HepG2 (cell line): ENCODE results near the gene ALPK3. TPM values are rescaled to one million over a fixed set of nuclear protein-coding genes. Genes with fewer than 3 reads are reported as not detected.

Experiments
- BHLHE40 ChIP-seq: IDR thresholded peaks from 2 replicates; pipeline ENCODE4 v1.6.1; 2011; ENCODE audit warnings: low read length, improper control_type of control experiment
- MAZ ChIP-seq, 2 experiments: sonication (generic) in 1 of 2; formaldehyde crosslinking in 1 of 2; IDR thresholded peaks; 2 replicates each; pipeline versions ENCODE4 v1.5.0 to v1.6.1; 2012 to 2020; ENCODE audit warnings: low read depth in 2 of 2, mild to moderate bottlenecking in 2 of 2, borderline replicate concordance in 1 of 2, improper control_type of control experiment in 1 of 2, low read length in 1 of 2, missing genetic modification reagents in 1 of 2, moderate library complexity in 1 of 2
- RXRB ChIP-seq: IDR thresholded peaks from 2 replicates; pipeline ENCODE4 v1.6.1; 2016; ENCODE audit warnings: borderline replicate concordance, missing genetic modification reagents, missing compliant biosample characterization
- SIN3A ChIP-seq: IDR thresholded peaks from 2 replicates; pipeline ENCODE4 v1.6.1; 2011; ENCODE audit warnings: low read depth, mild to moderate bottlenecking, control low read depth, low read length, borderline replicate concordance
- SOX5 ChIP-seq: IDR thresholded peaks from 2 replicates; pipeline ENCODE4 v1.6.1; 2016; ENCODE audit warnings: borderline replicate concordance
- SP5 ChIP-seq: IDR thresholded peaks from 2 replicates; pipeline ENCODE4 v1.6.1; 2016; ENCODE audit warnings: low read depth, borderline replicate concordance
- ZNF484 ChIP-seq: sonication (generic); formaldehyde crosslinking; IDR thresholded peaks from 2 replicates; pipeline ENCODE4 v1.5.1; 2020; ENCODE audit warnings: mild to moderate bottlenecking, low read depth, missing genetic modification reagents, borderline replicate concordance
- ZNF598 ChIP-seq: sonication (generic); formaldehyde crosslinking; IDR thresholded peaks from 2 replicates; pipeline ENCODE4 v1.5.1; 2020; ENCODE audit warnings: mild to moderate bottlenecking, missing genetic modification reagents, borderline replicate concordance
- polyA plus RNA-seq, 8 experiments: library from polyadenylated mRNA; depleted of rRNA in 3 of 8; stranded (reverse) in 7 of 8; unstranded in 1 of 8; fragments of >200 nt; fragmentation: Illumina TruSeq in 4 of 8; extraction: Trizol in 4 of 8; gene quantifications; 2 replicates each; pipeline versions ENCODE4 v1.2.1 to v1.2.3, GENCODE V29; 2011 to 2016; ENCODE audit warnings: low read depth in 4 of 8, missing spikeins in 1 of 8, mixed read lengths in 1 of 8; ENCODE audit not compliant: insufficient read depth in 1 of 8
- total RNA-seq, 5 experiments: library from RNA; depleted of rRNA; stranded (reverse); fragments of >200 nt; fragmentation: Illumina TruSeq; extraction: Trizol; gene quantifications; 2 replicates each; pipeline ENCODE4 v1.2.3, GENCODE V29; 2016; ENCODE audit warnings: low read depth in 1 of 5
- TF ChIP-seq, protein P1 (sequence below): IDR thresholded peaks from 2 replicates; pipeline ENCODE4 v1.6.1; 2016; ENCODE audit warnings: low read depth
- TF ChIP-seq, protein P2 (sequence below): sonication (generic); formaldehyde crosslinking; IDR thresholded peaks from 2 replicates; pipeline ENCODE4 v1.4.0; 2020; ENCODE audit warnings: missing genetic modification reagents, borderline replicate concordance
- TF ChIP-seq, protein P3 (sequence below): sonication (generic); formaldehyde crosslinking; IDR thresholded peaks from 2 replicates; pipeline ENCODE4 v1.4.0; 2020; ENCODE audit warnings: missing genetic modification reagents, mild to moderate bottlenecking, borderline replicate concordance
- TF ChIP-seq, protein P4 (sequence below): sonication (generic); formaldehyde crosslinking; IDR thresholded peaks from 2 replicates; pipeline ENCODE4 v1.4.0; 2020; ENCODE audit warnings: missing genetic modification reagents
- TF ChIP-seq, protein P5 (sequence below): sonication (generic); formaldehyde crosslinking; IDR thresholded peaks from 2 replicates; pipeline ENCODE4 v1.4.0; 2020; ENCODE audit warnings: missing genetic modification reagents
- TF ChIP-seq, protein P6 (sequence below): sonication (generic); formaldehyde crosslinking; IDR thresholded peaks from 2 replicates; pipeline ENCODE4 v1.4.0; 2020; ENCODE audit warnings: missing genetic modification reagents, low read depth, mild to moderate bottlenecking, borderline replicate concordance

ALPK3 gene
- total and polyA plus RNA-seq, 2 of the 13 experiments (the other 11 are each of a cell fraction or from before 2014, with no cell fraction given): 0.04 to 0.42 TPM

DNA sequence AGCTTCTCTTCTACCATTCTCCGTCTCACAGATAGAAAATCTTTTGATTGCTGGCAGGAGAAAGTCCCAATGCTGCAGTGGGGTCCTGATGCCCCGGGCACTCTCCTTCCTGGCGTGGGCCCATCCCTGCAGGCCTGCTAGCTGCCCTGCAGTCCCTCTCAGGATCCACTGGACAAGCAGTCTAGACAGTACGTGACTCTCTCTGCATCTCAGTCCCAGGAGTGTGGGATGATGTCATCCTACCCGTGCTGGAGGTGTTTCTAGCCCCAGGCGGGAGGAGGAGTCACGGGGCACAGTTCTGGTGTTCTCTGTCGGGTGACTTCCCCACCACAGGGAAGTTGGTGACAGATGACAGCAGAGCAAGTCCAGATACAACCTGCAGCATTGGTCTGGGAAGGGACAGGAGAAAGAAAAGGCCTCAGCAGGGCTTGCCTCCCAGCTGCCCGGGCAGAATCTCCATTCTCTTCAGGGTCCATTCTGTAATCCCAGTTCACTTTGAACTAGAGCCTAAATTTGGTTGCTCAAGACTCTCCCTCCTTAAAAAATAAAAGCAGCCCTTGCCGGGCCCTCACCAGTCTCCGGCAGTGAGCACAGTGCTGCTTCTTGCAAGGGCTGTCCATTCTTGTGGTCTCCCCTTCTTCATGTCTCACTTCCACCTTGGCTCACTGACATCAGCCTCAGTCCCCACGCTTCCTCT, 97.9 kb downstream of the ALPK3 start (continued):
- TF ChIP-seq, protein P1, sequence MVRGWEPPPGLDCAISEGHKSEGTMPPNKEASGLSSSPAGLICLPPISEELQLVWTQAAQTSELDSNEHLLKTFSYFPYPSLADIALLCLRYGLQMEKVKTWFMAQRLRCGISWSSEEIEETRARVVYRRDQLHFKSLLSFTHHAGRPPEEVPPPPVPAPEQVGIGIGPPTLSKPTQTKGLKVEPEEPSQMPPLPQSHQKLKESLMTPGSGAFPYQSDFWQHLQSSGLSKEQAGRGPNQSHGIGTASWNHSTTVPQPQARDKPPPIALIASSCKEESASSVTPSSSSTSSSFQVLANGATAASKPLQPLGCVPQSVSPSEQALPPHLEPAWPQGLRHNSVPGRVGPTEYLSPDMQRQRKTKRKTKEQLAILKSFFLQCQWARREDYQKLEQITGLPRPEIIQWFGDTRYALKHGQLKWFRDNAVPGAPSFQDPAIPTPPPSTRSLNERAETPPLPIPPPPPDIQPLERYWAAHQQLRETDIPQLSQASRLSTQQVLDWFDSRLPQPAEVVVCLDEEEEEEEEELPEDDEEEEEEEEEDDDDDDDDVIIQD (CRISPR knock-in tag): peak; percentile 57
- TF ChIP-seq, protein P2, sequence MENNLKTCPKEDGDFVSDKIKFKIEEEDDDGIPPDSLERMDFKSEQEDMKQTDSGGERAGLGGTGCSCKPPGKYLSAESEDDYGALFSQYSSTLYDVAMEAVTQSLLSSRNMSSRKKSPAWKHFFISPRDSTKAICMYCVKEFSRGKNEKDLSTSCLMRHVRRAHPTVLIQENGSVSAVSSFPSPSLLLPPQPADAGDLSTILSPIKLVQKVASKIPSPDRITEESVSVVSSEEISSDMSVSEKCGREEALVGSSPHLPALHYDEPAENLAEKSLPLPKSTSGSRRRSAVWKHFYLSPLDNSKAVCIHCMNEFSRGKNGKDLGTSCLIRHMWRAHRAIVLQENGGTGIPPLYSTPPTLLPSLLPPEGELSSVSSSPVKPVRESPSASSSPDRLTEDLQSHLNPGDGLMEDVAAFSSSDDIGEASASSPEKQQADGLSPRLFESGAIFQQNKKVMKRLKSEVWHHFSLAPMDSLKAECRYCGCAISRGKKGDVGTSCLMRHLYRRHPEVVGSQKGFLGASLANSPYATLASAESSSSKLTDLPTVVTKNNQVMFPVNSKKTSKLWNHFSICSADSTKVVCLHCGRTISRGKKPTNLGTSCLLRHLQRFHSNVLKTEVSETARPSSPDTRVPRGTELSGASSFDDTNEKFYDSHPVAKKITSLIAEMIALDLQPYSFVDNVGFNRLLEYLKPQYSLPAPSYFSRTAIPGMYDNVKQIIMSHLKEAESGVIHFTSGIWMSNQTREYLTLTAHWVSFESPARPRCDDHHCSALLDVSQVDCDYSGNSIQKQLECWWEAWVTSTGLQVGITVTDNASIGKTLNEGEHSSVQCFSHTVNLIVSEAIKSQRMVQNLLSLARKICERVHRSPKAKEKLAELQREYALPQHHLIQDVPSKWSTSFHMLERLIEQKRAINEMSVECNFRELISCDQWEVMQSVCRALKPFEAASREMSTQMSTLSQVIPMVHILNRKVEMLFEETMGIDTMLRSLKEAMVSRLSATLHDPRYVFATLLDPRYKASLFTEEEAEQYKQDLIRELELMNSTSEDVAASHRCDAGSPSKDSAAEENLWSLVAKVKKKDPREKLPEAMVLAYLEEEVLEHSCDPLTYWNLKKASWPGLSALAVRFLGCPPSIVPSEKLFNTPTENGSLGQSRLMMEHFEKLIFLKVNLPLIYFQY: peak; percentile 65; the same call in 1 of the 2 replicates
- TF ChIP-seq, protein P3, sequence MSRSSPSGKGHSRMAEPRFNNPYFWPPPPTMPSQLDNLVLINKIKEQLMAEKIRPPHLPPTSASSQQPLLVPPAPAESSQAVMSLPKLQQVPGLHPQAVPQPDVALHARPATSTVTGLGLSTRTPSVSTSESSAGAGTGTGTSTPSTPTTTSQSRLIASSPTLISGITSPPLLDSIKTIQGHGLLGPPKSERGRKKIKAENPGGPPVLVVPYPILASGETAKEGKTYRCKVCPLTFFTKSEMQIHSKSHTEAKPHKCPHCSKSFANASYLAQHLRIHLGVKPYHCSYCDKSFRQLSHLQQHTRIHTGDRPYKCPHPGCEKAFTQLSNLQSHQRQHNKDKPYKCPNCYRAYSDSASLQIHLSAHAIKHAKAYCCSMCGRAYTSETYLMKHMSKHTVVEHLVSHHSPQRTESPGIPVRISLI (CRISPR knock-in tag): 0 out of 2 replicates have a peak, but pooled peaks have one; percentile 8
- no peak for TF ChIP-seq ZNF484 (CRISPR knock-in tag)
- TF ChIP-seq SOX5 (CRISPR knock-in tag): peak; percentile 89; the same call in 1 of the 2 replicates
- peak; percentile 96 for TF ChIP-seq BHLHE40
- TF ChIP-seq ZNF598 (CRISPR knock-in tag): no peak
- peak; percentile 91 for TF ChIP-seq SP5
- 0 out of 2 replicates have a peak, but pooled peaks have one; percentile 27 for TF ChIP-seq MAZ (IDR thresholded peaks at IDR 0.05; ENCODE audit: borderline replicate concordance, low read depth, low read length)
- 0 out of 2 replicates have a peak, but pooled peaks have one; percentile 30 for TF ChIP-seq MAZ (CRISPR knock-in tag; IDR thresholded peaks at IDR 0.05; ENCODE audit: low read depth)
- TF ChIP-seq, protein P4, sequence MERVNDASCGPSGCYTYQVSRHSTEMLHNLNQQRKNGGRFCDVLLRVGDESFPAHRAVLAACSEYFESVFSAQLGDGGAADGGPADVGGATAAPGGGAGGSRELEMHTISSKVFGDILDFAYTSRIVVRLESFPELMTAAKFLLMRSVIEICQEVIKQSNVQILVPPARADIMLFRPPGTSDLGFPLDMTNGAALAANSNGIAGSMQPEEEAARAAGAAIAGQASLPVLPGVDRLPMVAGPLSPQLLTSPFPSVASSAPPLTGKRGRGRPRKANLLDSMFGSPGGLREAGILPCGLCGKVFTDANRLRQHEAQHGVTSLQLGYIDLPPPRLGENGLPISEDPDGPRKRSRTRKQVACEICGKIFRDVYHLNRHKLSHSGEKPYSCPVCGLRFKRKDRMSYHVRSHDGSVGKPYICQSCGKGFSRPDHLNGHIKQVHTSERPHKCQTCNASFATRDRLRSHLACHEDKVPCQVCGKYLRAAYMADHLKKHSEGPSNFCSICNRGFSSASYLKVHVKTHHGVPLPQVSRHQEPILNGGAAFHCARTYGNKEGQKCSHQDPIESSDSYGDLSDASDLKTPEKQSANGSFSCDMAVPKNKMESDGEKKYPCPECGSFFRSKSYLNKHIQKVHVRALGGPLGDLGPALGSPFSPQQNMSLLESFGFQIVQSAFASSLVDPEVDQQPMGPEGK (CRISPR knock-in tag): peak; percentile 39; the same call in 1 of the 2 replicates
- peak; percentile 81 for TF ChIP-seq RXRB
- no peak for TF ChIP-seq SIN3A
- TF ChIP-seq, protein P5, sequence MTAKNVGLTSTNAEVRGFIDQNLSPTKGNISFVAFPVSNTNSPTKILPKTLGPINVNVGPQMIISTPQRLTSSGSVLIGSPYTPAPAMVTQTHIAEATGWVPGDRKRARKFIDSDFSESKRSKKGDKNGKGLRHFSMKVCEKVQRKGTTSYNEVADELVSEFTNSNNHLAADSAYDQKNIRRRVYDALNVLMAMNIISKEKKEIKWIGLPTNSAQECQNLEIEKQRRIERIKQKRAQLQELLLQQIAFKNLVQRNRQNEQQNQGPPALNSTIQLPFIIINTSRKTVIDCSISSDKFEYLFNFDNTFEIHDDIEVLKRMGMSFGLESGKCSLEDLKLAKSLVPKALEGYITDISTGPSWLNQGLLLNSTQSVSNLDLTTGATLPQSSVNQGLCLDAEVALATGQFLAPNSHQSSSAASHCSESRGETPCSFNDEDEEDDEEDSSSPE (CRISPR knock-in tag): 0 out of 2 replicates have a peak, but pooled peaks have one; percentile 30
- TF ChIP-seq, protein P6, sequence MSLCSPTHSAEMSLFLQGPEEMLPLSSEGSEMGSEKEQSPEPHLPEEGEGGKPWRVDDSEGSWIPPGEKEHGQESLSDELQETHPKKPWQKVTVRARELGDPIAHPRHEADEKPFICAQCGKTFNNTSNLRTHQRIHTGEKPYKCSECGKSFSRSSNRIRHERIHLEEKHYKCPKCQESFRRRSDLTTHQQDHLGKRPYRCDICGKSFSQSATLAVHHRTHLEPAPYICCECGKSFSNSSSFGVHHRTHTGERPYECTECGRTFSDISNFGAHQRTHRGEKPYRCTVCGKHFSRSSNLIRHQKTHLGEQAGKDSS (CRISPR knock-in tag): peak; percentile 63; the same call in 1 of the 2 replicates
